HG02938 (cell line): ENCODE measurements around the gene SERPINE2.
A peak's percentile ranks its signal among the peaks of the same experiment; 100 is the strongest.

Experiments
- ATAC-seq: cut with Tn5 transposase; IDR thresholded peaks from one replicate; pipeline ENCODE4 v1.9.1; 2021; ENCODE audit warnings: mild to moderate bottlenecking, moderate library complexity; ENCODE audit not compliant: unreplicated experiment

Gene SERPINE2

DNA sequence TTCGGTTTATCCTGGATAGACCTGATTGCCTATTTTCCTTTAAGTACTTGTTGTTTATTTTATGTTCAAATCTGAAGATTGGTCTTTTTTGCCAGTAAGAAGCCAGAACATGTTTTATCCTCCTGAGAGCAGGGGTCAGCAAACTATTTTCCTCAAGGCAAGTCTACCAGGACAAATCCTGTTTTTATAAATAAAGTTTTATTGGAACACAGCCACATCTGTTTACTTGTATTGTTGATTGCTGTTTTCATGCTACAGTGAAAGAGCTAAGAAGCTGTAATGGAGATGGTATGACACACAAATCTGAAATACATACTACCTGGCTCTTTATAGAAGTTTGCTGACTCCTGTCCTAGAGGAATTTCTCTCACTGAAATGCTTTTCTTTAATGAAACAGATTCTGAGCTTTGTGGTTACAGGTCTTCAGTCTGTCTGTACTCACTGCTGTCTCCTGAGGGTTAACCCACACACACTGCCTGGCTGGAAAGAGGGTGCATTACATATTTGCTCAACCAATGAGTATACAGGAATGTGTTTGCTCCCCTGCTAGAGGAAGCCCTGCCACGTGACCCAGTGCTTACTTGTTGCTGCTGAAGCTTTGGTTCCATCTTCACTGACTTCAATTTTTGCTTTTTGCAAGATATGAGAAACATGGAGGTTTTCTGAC, 59.2 kb downstream of the SERPINE2 start:
- ATAC-seq, result no peak

DNA sequence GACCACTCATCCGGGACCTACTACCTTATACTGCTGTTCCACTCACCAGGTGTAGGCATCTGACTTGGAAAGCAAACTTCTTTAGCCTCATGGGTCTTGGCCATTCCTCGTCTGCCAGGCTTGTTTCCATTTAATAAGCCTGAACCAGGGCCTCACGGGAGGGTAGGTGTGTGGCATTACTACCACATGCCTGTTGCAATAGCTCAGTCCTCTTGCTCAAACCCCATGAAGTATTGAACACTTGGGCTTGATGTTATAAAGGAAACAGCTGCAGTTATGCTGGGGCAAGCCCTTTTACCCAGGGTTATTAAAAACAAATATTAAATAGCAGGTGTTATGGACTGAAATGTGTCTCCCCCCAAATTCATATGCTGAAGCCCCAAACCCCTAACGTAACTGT, 60.6 kb downstream of the SERPINE2 start:
- no peak for ATAC-seq

DNA sequence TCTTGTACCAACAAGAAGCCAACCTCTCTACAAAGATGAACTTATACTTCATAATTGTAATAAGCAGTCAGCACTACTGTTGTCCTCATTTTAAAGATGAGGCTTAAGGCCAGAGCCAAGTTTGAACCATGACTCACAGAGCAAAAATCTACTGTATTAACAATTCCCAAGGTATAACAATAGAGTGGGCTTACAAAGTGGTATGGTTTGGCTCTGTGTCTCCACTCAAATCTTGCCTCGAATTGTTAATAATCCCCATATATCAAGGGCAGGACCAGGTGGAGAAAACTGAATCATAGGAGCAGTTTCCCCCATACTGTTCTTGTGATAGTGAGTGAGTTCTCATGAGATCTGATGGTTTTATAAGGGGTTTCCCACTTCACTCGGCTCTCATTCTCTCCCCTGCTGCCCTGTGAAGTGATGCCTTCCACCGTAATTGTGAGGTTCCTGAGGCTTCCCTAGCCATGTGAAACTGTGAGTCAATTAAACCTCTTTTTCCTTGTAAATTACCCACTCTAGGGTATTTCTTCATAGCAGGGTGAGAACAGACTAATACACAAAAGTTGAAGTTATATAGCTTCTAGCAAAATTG, 62.4 kb downstream of the SERPINE2 start:
- ATAC-seq, result no peak

DNA sequence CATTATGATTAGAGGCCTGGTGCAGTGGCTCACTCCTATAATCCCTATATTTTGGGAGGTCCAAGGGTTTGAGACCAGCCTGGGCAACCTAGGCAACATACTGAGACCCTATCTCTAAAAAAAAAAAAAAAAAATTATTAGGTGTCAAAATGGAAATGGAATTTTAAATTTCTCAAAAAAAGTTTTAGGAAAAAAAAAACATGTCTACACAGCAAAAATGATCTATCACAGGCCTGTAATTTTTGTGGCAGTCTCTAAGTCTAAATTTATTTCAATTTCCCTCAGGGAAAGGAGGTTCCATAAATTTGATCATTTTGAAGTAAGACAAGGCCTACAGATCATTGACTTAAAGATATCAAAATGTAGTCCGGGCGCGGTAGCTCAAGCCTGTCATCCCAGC, 65.5 kb downstream of the SERPINE2 start:
- ATAC-seq, result no peak

DNA sequence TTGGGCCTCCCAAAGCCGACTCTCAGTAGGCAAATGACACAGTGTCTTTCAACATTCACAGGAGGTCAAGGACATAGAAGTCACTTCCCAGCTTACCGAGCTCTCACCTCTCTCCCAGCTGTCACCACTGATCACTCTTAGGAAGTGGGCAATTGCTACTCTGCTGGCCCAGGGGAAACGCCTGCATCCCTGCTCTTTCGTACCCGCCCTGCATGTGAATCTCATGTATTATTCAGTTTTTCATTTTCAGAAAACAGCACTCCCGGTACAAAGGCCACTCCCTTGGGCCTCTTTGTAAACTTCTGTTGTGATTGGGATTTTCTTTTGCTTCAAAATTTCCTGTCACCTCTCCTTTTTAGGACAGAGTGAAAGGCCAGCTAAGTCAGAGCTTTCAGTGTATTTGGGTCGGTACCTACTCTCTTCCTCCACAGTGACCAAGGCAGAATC, 66.4 kb downstream of the SERPINE2 start:
- ATAC-seq, result no peak

DNA sequence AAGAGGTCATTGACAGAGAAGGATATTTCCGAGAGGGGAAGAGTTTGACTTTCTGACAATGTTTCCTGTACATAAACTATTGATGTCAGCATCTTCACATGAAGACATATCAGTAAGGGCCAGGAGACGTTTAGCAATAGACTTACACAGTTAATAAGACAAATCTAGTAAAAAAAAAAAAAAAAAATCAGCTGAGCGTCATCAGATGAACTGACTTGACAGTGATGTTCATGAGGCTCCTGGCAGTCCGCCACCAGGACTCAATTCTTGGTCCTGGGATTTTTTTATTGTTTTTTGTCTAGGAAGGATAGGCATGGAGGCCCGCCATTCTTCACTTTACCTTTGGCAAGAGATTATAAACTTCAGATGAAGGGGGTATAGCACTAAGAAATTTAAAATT, 67.4 kb downstream of the SERPINE2 start:
- ATAC-seq, result no peak

DNA sequence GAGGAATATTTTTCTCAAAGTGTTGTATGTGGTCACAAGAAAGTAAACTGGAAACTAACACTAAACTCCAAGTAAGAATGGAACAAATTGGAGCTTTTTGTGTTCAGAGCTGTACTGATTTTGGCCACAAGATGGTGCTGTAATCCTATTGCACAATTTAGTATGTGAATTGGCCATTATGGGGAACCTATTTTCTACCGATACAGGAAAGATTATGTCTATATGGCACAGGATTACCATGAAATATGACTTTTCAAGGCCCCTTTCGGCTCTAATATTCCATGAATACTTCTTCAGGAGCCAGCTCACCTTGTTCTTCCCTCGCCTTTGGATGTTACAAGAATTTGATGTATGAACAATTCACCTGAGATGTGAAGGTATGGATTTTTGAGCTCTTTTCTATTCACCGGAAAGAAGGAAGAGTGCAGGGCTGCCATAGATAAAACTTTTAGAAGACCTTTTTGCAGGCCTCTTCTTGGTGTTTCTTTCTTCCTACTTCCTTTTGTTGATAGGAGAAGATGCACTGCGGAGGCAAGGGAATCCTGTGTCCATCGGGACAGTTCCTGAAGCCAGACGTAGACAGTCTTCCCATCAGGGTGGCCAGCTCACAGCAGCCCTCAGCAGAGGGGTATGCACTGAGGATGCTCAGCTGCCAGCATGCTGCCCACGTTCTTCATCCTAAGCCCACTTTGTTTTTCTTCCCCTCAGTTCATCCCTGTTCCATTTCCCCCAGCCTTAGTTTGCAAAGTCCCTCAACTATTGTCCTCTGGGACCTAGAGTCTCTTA, 68.5 kb downstream of the SERPINE2 start:
- peak; percentile 89 for ATAC-seq

DNA sequence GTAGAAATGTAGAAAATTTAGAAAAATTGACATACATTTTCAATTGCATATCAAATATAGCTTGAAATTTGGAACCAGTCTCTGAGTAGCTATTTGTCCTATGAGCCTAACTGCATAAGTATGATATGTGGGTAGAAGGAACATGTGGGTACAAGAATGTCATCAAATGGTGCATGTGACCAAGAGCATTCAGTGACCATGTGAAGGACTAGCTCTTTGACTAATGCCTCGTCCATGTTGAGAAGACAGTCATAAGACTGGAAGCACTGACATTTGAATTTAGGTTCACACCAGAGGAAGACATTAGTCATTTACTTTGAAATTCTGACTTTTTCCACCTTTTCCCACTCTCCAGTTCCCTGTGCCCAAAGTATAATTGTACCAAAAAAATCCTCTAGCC, 69.2 kb downstream of the SERPINE2 start:
- no peak for ATAC-seq

DNA sequence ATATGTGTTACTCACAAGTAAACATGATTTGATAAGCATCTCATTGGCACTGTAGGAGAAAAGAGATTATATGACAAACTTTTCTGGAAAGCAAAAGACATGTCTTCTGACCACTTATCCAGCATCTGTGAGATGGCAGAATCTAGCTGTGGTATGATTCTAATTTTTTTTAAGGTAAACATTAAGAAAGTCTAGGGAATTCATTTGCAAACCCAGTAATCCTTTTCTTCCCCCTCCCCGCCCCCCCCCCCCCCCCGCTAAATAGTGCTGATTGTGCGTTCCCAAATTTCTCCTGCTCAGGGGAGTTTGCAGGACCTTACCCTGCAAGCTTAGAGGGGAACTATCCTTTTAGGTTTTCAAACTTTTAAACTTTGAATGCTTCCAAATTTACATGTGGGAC, 69.8 kb downstream of the SERPINE2 start:
- ATAC-seq, result no peak

DNA sequence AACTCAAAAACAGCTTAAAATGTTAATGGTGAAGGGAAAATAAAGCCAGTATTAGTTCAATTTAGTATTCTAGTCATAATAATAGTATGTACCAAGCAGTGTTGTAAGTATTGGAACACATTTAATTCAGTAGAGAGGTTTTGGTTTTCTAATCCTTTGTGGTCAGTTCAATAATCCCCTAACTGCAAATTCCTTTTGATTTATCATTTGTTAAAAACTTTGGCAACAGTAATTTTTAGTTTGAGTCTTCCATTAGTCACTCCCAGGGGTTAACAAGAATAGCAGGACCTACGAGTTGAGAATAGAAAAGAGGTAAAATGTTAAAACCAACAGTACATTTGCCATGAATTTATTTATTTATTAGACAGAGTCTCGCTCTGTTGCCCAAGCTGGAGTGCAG, 71.1 kb downstream of the SERPINE2 start:
- ATAC-seq, result no peak

DNA sequence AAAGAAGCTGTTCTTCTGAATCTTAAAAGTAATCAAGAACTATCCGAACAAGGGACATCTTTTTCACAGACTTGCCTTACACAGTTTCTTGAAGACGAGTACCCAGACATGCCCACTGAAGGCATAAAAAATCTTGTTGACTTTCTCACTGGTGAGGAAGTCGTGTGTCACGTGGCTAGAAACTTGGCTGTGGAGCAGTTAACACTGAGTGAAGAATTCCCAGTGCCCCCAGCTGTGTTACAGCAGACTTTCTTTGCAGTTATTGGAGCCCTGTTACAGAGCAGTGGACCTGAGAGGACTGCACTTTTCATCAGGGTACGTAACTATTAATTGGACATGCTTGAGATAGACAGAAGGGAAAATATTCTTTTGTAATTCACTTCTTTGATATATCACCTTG, 79.4 kb downstream of the SERPINE2 start:
- no peak for ATAC-seq

DNA sequence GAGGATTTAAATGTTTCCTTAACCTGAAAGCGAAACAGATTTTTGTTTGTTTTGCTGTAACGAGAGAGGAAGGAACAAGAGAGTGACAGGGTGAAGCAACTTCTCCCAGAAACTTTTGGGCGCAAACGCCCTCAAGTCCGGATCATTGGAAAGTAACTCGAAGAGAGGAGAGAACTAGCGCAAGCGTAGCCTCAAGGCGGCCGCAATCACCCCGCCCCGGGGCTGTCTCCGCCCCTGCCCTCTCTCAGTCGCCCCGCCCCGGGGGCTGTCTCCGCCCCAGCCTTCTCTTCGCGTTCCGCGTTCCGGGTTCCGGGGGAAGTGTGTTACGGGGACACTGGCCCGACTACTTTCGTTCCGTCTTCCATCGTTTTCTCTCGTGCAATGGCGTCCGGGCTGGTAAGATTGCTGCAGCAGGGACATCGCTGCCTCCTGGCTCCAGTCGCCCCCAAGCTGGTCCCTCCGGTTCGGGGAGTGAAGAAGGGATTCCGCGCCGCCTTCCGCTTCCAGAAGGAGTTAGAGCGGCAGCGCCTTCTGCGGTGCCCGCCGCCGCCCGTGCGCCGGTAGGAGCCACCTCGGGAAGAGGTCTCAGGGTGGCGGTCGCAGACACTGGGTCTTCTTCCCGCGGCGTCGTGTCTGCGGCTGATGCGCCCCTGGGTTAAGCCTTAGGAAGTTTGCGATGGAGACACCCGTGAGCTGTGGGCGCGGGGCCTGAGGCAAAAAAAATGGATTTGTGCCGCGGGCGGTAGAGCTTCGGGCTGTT, 81.8 kb downstream of the SERPINE2 start, which contains the start of gene MRPL44:
MRPL44 (plus strand) TSS at position 372 of the 760 bp plus-strand sequence; CDS start at position 382, 10 bp downstream.
- peak; percentile 88 for ATAC-seq

DNA sequence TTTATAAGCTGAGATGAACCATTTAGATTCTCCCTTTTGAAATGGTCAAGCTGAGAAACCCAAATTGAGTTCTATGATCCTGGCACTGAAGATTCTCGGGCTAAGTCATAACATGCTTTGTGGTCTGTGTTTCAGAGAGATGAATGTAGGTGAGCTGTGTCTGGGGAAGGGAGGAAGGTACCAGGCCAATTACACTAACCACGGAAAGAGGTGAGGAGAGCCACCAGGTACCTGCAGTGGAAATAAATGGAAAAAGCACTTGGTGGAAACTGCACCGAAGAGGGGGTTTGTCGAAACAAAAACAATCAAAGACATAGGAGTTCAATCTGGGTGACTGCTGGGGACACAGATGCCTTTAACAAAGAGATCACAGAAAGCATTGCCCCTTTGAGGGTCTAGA, 82.8 kb downstream of the SERPINE2 start:
- peak; percentile 29 for ATAC-seq

DNA sequence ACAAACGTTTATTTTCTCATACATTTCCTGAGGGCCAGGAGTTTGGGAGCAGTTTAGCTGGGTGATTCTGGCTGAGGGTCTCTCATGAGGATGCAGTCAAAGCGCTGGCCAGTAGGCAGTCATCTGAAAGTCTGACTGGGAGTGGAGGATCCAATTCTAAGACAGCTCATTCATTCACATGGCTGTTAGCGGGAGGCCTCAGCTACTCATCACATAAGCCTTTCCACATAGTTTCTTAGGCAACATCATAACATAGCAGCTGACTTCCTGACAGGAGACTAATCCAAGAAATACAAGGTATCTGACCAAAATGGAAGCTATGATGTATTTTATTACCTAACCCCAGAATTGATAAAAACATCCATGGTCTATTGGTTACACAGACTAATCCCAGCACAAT, 84.7 kb downstream of the SERPINE2 start:
- ATAC-seq, result no peak

DNA sequence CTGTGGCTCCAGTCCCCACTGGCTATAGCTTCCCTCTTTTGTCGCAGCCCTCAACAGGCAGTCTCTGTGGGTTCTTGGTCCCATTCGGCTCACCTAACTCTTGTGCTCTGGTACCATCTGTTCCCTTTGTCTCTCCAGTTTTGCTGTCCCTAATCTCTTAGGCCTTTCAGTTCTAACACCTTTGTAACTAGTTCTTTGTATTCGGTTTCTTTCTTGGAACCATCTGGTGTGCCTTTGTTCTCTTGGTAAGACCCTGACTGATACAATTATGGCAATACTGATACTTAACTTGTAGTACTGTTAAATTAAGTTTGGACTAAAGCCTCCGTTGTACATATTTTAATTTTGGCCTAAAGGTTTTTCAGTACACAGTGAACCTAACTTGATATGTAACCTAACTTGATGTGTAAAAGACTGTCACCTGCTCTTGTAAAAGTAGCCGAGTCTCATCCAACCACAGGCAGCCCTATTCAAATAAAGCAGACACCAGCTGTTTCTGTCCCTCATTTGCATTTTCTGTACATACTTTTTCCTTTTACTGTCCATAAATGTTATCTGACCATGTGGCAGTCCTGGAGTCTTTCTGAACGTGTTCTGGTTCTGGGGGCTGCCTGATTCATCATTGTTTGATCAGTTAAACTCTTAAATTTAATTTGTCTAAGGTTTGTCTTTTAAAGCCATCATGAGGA, 86.7 kb downstream of the SERPINE2 start:
- ATAC-seq, result peak; percentile 66

DNA sequence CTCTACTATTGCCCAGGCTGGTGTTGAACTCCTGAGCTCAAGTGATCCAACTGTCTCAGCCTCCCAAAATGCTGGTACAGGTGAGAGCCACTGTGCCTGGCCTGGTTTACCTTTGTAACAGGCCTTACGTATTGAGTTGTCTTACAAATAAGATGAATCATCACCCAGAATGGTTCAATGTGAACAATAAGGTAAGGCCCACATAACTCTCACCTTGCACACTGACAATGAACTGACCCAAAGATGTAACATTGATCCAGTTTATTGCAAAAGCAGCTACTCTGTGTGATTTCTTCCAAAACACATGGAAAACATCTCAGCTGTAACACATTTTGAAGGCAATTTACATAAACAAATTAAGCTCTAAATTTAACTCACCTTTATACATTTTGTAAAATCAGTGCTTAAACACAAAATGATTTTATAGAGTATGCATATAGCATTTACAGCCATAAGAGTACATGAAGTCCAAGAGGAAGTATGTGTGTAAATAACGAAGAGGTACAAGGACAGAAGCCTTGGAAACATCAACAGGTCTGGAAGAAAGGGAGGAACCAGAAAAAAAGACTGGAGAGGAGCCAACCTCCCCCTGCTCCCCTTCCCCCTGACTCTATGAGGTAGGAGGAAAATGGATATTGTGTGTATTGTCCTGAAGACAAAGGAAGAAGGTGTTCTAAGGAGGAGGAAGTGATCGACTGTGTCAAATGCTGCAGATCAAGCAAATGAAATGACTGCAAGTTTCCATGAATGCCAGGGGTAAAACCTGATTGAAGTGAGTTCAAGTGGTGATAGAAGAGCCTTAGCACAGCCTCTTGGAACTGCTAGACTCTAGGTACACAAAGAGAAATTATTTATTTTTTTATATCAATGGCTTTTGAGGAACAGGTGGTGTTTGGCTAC, 88.4 kb downstream of the SERPINE2 start:
- no peak for ATAC-seq

DNA sequence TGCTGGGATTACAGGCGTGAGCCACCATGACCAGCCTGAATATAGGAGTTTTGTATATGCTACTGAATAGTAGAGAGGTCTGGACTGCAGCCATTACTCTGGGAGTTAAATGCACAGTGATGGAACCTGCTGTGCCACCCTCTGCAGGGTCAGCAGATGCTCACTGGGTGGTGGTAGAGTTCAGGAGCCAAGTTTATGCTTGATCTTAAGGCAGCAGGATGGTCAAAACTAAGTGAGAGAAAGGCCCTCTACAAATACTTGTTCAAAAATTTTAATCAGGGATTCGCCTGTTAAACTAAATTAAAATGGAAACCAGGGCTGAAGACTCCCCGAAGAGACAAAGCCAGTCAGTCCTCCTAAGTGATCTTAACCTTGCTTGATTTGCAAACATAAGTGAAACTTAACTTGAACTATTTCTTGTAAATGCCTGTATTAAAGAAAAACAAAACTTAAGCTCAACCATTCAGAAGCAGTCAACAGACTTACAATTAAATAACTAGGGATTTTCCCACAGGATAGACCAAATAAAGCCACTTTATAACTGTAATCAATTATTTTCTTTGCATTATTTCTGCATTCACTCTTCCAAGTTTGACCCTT, 89.7 kb downstream of the SERPINE2 start:
- ATAC-seq, result no peak

DNA sequence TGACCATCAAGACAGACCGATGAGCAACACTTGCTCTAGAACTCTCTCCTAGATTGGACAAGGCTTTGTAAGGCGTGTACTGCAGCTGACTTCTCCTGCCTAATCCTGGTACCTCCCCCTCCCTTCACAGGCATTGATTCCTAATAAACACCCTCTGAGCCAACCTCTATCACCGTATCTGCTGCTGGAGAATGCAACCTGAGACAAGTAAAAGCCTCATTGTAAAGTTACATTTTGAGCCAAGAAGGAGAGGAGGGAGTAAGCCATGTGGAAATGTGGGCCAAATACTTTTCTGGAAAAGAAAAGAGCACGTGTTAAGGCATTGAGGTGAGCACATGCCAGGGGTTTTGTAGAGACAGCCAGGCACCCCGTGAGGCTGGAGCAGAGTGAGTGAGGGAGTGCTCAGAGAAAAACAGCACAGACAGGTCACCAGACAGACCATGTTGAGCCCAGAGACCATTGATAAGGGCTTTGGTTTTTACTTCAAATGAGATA, 91.3 kb downstream of the SERPINE2 start:
- ATAC-seq, result no peak

DNA sequence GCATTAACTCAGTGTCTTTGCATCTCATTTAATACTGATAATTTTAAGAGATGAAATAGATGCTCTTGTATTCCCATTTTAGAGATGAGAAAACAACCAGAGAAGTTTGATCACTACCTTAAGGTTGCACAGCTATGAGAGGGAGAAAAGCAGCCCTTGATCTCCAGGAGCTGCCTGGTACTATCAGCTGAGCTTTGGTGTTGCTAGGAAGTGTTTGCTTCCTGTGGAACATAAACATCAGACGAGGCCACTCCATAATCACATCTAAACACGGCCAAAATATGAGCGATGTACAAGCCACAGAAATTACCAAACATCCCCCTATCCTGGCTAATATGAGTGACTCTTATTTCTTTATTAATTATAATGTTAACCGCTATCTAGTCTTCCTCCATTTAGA, 93.3 kb downstream of the SERPINE2 start:
- no peak for ATAC-seq
